ENCODE results near the gene MYLK4.

The MYLK4 gene

DNA sequence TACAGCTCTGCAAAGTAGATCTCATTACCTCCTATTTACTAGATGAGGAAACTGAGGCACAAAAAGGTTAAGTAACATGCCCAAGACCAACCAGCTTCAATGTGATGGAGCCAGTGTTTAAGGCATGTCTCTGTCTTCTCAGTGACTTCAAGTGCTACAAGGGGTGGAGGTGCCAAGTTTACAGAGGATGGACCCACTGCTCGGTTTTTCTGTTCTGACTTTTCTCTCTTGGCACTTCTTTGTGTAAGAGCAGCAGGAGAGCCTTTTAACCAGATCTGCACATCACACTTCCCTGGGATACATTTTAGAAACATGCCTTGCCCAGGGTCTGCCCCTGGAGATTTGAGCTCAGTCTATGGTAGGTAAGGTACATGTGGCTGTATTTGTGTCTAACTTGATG lies 24.3 kb upstream of the MYLK4 start:
- DNase-seq = no peak

DNA sequence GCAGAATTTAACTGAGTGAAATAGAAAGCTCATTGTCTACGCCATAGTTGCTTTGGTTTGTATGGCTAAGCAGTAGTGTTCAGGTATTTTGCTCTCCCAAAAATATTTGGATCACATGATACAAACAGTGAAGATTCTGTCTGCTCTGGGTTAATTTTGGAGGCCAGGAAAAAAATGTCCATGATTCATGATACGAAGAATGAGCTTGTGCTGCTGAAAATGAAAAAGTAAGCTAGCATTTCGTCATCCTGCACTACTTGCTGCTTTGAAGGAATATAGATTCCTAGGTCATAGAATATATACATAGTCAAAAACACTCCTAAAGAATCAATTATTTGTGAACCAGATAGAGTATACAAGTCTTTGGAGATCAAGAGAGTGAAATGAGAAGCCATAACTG lies 22.7 kb upstream of the MYLK4 start:
- no peak for DNase-seq

DNA sequence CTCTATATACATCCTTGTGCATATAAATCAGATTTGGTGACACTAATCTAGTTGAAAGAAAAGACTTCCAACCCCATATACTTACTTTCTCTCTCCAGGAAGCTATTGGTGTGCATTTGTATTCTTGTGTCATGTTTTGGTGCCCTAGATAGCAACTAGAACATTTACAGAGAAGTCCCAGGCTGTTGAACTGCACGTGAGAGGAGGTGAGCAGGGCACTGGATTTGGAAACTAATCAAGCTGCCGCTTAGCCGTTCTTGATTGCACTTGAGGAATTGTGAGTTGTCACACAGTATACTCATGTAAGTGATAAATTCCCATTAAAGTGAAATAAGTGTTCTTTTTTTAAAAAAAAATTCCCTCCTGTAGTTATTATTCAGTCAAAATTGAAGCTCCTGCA lies 22.1 kb upstream of the MYLK4 start:
- DNase-seq = no peak

DNA sequence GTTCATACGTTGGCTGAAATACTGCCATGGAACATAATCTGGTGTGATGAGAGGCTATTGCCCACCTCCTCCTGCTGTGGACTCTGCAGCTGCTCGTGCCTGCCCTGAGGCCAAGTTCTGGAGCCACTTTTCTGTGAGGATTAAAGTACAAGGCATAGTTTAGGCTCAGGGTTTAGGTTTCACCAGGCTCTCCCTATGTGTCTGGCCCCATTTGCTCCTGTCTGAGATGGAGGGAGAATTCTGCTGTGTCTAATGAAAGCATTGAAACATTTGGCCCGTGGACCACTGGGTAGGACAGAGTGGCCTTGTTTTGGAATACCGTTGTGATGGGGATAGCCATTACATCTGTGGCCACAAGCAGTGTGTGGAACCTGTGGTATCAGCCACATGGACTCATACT lies 20.4 kb upstream of the MYLK4 start:
- no peak for DNase-seq

GRCh38 chr6:2770171-2770570 lies 19.4 kb upstream of the MYLK4 start:
- no peak for DNase-seq

- no peak for DNase-seq
Measured at GRCh38 chr6:2768696-2769095, 18.0 kb upstream of the MYLK4 start.

DNA sequence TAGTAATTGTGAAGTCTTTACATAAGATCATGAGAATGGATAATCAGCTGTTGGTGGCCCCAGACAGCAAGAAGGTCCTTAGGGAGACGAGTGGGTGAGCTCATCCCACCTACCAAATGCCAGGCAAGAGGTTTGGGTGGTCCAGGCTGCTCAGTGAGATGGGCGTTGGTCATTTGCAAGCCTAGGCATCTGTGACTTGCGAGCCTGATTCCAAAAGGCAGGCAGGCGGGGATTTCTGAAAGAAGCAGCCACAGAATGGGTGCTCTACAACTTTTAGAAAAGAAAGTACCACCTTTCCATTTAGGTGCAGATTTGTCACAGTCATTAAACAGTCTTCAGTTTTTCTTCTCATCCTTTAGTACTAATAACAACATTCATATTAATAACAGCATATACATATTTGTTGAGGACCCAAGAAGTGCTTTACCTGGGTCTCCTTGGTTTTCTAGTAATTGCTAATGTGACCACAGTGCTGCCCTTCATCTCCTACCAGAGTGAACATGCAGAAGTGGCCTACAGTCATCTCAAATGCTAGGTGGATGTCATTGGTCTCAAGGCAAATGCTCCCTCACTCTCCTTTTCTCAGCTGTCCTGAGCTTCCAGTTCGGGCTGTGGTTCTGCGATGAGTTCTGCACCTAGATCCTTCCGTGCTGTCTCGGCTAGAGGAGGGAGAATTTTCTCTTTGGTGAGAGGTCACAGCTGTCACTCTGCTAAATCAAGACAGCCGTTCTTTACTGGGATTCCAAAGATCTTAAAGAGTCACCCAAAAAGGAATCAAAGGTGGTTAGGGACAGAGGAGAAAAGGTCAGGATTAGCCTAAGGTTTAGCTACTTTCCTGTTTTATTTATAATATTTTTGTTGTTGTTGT lies 17.2 kb upstream of the MYLK4 start:
- DNase-seq = no peak

DNA sequence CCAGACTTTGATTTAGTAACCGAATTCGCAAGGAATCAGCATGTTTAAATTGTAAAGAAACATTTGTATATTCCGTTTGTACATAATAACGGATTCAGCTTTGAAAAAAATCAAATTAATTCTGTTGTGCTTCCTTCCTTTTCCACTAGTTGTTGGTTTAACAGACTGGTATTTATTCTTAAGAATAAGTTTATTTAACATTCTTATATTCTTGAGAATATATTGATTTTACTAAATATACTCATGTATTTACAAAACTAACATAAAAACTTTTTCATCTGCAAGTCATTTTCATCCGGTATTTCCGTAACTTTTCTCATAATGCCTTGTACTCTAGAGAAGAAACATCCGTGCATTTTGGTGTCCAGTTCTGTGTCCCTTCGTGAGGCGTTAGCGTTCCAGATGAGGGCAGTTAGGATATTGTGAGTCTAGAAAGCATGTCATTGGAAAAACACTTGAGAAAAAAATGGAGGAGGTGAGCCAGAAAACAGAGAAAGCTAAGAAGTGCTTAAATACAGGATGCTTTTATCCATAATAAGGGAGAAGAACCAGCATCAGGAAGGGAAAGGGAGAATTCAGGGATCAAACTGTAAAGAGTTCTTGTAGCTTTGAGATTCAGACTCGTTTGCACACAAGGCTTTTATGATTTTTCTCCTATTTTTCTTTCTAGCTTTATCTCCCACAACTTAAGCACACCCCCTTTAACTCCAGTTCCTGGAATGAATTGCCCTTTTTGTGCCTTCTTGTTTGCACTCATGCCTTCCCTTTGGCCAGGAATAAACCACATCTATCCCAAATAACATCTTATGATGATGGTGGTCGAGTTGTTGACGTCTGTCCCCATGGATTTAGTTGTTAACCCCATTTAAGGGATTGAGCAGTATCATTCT lies 16.3 kb upstream of the MYLK4 start:
- no peak for DNase-seq

DNA sequence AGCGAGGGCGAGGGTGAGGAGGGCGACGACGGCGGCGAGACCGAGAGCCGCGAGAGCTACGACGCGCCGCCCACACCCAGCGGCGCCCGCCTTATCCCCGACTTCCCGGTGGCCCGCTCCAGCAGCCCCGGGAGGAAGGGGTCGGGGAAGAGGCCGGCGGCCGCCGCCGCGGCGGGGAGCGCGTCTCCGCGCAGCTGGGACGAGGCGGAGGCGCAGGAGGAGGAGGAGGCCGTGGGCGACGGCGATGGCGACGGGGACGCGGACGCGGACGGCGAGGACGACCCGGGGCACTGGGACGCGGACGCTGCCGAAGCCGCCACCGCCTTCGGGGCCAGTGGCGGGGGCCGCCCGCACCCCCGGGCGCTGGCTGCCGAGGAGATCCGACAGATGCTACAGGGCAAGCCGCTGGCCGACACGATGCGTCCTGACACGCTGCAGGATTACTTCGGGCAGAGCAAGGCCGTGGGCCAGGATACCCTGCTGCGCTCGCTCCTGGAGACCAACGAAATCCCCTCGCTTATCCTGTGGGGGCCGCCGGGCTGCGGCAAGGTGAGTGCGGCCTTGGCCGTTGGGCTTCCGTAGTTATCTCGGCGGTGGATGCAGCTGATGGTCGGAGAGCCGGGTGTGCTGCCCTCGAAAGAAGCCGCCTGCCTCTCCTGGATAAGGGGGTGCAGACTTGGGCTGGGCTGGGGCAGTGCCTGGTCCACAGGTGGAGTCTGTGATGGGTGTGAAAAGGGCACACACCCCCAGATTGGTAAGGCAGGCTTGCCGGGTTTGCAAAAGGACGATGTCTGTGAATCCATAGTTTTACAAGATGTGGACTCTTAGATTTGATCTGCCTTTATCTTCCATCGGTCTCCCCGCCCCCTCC lies 15.4 kb upstream of the MYLK4 start:
- peak; percentile 48 for DNase-seq

DNA sequence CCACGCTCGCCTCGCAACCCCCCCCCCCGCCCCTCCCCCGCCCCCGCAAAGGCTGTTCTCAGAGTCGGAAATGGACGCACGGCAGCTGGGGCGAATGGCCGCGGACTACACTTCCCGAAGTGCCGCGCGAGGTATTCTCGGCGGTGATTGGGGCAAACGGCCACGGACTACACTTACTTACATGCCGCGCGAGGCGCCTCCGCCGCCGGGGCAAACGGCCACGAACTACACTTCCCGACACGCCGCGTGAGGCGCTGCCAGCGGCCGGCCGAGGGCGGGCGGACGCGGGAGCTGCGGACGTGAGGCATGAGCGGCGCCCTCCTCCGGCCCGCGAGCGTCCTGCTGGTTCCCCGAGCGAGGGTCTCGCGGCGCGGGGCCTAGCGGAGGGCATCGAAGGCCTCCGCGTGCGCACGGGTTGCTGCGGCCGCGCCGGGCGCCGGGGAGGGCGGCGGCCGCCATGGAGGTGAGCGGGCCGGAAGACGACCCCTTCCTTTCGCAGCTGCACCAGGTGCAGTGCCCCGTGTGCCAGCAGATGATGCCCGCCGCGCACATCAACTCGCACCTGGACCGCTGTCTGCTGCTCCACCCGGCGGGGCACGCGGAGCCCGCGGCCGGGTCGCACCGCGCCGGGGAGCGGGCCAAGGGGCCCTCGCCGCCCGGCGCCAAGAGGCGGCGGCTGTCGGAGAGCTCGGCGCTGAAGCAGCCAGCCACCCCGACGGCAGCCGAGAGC lies 14.6 kb upstream of the MYLK4 start, which contains the start of gene WRNIP1:
WRNIP1 (plus strand) TSS at position 228 of the 730 bp plus-strand sequence; CDS start at position 458, 230 bp downstream.
- peak; percentile 97 for DNase-seq

DNA sequence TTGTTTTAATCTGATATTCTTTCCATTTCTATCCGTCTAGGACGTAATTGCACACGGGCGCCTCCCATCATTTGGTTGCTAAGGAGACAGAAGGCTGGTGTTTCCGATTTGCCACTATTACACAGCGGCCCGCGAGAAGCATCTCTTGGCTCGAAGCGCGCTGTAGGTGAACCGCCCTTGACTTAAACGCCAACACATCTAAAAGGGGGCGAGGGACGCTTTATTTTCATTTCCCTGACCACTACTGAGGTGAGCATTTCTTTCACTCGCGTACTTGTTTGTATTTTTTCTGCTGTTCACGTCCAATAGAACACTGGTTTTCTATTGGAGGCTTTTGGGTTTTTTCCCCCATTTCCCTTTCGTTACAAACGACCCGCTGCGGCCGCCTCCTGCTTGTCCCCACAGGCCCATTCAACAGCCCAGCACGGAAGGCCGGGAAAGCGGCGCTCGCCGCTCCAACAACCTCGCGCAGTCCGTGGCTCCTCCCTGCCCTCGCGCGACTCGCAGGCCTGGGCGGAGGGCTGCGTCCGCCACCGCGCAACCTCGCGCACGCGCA lies 14.0 kb upstream of the MYLK4 start:
- peak; percentile 68 for DNase-seq

DNA sequence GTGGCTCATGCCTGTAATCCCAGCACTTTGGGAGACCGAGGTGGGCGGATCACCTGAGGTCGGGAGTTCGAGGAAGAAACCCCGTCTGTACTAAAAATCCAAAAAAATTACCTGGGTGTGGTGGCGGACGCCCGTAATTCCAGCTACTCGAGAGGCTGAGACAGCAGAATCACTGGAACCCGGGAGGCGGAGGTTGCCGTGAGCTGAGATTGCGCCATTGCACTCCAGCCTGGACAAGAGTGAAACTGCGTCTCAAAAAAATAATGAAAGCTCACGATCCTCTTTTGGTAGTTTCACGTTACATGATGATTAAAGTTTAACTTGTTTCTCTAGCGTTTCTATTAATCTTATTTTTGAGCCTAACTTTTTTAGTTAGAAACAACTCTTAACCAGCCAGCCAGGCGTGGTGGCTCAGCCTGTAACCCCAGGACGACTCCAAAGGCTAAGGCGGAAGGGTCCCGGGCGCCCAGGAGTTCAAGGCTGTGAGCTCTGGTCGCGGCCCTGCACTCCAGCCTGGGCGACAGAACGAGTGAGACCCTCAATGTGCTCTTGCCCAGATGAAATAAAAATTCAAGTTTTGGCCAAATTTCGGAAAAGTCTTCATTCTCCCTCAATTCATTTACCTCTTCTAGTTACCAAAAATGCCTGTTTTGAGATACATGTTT lies 13.3 kb upstream of the MYLK4 start:
- no peak for DNase-seq

DNA sequence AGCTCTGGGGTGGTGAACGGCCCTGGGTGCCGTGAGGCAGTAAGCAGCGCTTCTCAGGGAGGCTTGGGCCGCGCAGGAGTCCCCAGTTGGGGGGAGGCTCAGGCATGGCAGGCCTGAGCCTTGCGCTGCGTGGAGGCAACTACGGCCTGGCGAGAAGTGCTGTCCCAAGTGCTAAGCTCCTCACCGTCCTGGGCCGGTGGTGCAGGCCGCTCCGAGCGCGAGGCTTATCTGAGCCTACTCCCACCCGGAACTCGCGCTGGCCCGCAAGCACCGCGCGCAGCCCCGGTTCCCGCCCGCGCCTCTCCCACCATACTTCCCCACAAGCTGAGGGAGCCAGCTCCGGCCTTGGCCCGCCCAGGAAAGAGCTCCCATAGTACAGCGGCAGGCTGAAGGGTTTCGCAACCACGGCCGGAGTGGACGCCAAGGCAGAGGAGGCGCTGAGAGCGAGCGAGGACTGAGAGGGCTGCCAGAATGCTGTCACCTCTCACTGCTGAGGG lies 12.7 kb upstream of the MYLK4 start:
- DNase-seq = no peak

- DNase-seq = peak; percentile 48
Measured at GRCh38 chr6:2762868-2763267, 12.1 kb upstream of the MYLK4 start.

GRCh38 chr6:2760882-2761842 lies 10.4 kb upstream of the MYLK4 start:
- peak; percentile 29 for DNase-seq

GRCh38 chr6:2758980-2759379 lies 8.3 kb upstream of the MYLK4 start:
- no peak for DNase-seq

DNA sequence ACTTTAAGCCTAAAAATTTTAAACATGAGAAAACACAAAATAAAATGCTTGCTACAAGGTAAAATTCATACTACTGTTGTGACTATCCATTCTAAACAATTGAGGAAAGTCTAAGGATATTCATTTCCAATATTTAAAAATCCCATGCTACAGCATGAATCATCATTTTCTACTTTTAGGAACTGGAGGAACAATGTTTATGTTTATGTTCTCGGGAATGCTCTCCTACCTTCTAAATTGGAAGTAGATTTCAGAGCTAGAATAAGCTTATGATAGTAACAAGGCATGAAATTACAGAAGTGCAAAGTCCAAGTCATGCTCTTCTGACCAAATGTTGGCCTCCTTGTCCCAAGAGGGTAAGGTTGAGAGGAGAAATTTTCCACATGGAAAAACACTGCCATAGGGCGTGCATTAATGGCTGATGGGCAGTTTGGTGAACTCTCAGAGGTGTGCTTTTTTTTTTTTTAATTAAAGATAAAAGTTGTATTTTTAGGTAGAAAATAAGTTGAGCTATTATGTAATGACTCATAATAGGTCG lies 6.0 kb upstream of the MYLK4 start:
- DNase-seq = no peak

GRCh38 chr6:2756241-2756640 lies 5.5 kb upstream of the MYLK4 start:
- DNase-seq = no peak

DNA sequence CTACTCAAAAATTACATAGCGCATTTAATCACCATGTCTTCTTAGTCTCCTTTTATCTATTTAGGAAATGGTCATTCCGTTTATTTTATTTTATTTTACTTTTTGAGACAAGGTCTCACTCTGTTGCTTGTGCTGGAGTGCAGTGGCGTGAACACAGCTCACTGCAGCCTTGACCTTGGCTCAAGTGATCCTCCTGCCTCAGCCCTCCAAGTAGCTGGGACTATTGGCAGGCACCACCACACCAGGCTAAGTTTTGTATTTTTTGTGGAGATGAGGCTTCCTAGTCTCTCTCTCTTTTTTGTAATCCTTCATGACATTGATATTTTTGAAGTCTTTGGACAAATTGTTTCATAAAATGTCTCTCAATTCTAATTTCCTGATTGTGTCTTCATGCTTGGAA lies 4.7 kb upstream of the MYLK4 start:
- no peak for DNase-seq

GRCh38 chr6:2754911-2755310 lies 4.2 kb upstream of the MYLK4 start:
- no peak for DNase-seq
